Smooth muscle cell (in vitro differentiated cells): ENCODE results near the gene PM20D2. TPM values are rescaled to one million over a fixed set of nuclear protein-coding genes. Genes with fewer than 3 reads are reported as not detected.

Experiments
- DNase-seq: peaks from one replicate; lab custom pipeline; 2025; ENCODE audit not compliant: unreplicated experiment; lab: John Stamatoyannopoulos, UW
- H2AFZ ChIP-seq: fragments of 200-600 bp; sonication (generic); 2 replicates; pipeline ENCODE4 v1.6.0; 2016; ENCODE audit warnings: antibody characterized with exemption, low read depth, mild to moderate bottlenecking
- H3F3A ChIP-seq: fragments of 200-600 bp; sonication (generic); 2 replicates; pipeline ENCODE4 v1.6.0; 2017; ENCODE audit warnings: antibody characterized with exemption, low read depth
- H3K27ac ChIP-seq: fragments of 200-600 bp; sonication (generic); 2 replicates; pipeline ENCODE4 v1.5.1; 2016; ENCODE audit warnings: low read depth, mild to moderate bottlenecking
- H3K27me3 ChIP-seq: fragments of 200-600 bp; sonication (generic); 2 replicates; pipeline ENCODE4 v1.6.1; 2016; ENCODE audit warnings: low read depth, mild to moderate bottlenecking
- H3K36me3 ChIP-seq: fragments of 200-600 bp; sonication (generic); 2 replicates; pipeline ENCODE4 v1.5.1; 2016; ENCODE audit warnings: low read depth
- H3K4me1 ChIP-seq: fragments of 200-600 bp; sonication (generic); 2 replicates; pipeline ENCODE4 v1.5.1; 2016; ENCODE audit warnings: low read depth
- H3K4me2 ChIP-seq: fragments of 200-600 bp; sonication (generic); 2 replicates; pipeline ENCODE4 v1.6.0; 2016; ENCODE audit warnings: mild to moderate bottlenecking
- H3K4me3 ChIP-seq: fragments of 200-600 bp; sonication (generic); 2 replicates; pipeline ENCODE4 v1.5.1; 2016; ENCODE audit warnings: mild to moderate bottlenecking
- H3K79me2 ChIP-seq: fragments of 200-600 bp; sonication (generic); 2 replicates; pipeline ENCODE4 v1.6.0; 2016; ENCODE audit warnings: low read depth, mild to moderate bottlenecking
- H3K9ac ChIP-seq: fragments of 200-600 bp; sonication (generic); 2 replicates; pipeline ENCODE4 v1.6.0; 2016; ENCODE audit warnings: low read depth
- H3K9me3 ChIP-seq: fragments of 200-600 bp; sonication (generic); replicated peaks from 2 replicates; pipeline ENCODE4 v1.5.1; 2016; ENCODE audit warnings: low read depth
- H4K20me1 ChIP-seq: fragments of 200-600 bp; sonication (generic); 2 replicates; pipeline ENCODE4 v1.6.0; 2016; ENCODE audit warnings: low read depth
- CTCF ChIP-seq: fragments of 200-600 bp; sonication (generic); IDR thresholded peaks from 2 replicates; pipeline ENCODE4 v1.5.1; 2017; ENCODE audit warnings: borderline replicate concordance, mild to moderate bottlenecking, antibody characterized with exemption; ENCODE audit not compliant: insufficient read depth, poor library complexity, severe bottlenecking
- WGBS: methylation state at CpG from one replicate; pipeline ENCODE4 v1.1.7; 2016; ENCODE audit warnings: low lambda C conversion rate; 5-methylcytosine and 5-hydroxymethylcytosine counted together
- polyA plus RNA-seq: library from polyadenylated mRNA; unstranded; fragments of >200 nt; fragmentation: Nextera tagmentation; extraction: Ambion mirVana; gene quantifications from 2 replicates; pipeline ENCODE4 v1.2.1, GENCODE V29; 2016
- total RNA-seq: library from RNA; depleted of rRNA; stranded (reverse); fragments of >200 nt; gene quantifications from 2 replicates; pipeline ENCODE4 v1.2.3, GENCODE V29; 2014

The PM20D2 gene
- total and polyA plus RNA-seq, 2 experiments from 2014 or later: 4.8 to 7.8 TPM

- Histone ChIP-seq H3K4me1 (peaks cover 7% of the 10 kb centered on the region), H3K36me3 (no peaks in the 10 kb centered on the region), H3K27ac (no peak overlapping the region), H3K9me3 (no peaks in the 10 kb centered on the region), H3K27me3 (no peaks in the 10 kb centered on the region), H3K9ac (no peak overlapping the region), H3K4me2 (no peak overlapping the region), H4K20me1 (peaks cover 14% of the 10 kb centered on the region), H2AFZ (no peak overlapping the region), H3K79me2 (peaks cover 37% of the 10 kb centered on the region), H3K4me3 (no peak overlapping the region), H3F3A (no peaks in the 10 kb centered on the region)
- 92% methylated on average over 9 of the region's 9 CpGs for WGBS
- no peak for TF ChIP-seq CTCF
- DNase-seq: no peak
These were observed 33.9 kb upstream of the PM20D2 start for GRCh38 chr6:89111933-89112332.

GRCh38 chr6:89116702-89117101, 29.2 kb upstream of the PM20D2 start:
- Histone ChIP-seq H3K79me2 (peaks cover 27% of the 10 kb centered on the region), H3K36me3 (no peaks in the 10 kb centered on the region), H3K4me3 (peak overlapping the region; percentile 86), H3K4me1 (peaks cover 8% of the 10 kb centered on the region), H3K27me3 (no peaks in the 10 kb centered on the region), H2AFZ (peak overlapping the region; percentile 87), H4K20me1 (peaks cover 9% of the 10 kb centered on the region), H3F3A (peaks cover 6% of the 10 kb centered on the region), H3K4me2 (peak overlapping the region; percentile 88), H3K9me3 (no peaks in the 10 kb centered on the region), H3K27ac (no peak overlapping the region), H3K9ac (no peak overlapping the region)
- DNase-seq: no peak
- WGBS: 76% methylated on average over 6 of the region's 6 CpGs
- no peak for TF ChIP-seq CTCF

GRCh38 chr6:89117211-89118108, 28.4 kb upstream of the PM20D2 start, which contains the start of gene SRSF12:
Gene SRSF12, minus strand, starts transcription at chr6:89118071. Its CDS starts 184 bp downstream, at chr6:89117887.
- Histone ChIP-seq H3K27ac (no peak within 1 kb of the TSS), H3K9ac (peak within 1 kb of the TSS; percentile 70), H3K79me2 (peaks cover 23% of the 10 kb centered on the region), H3F3A (peaks cover 6% of the 10 kb centered on the region), H3K36me3 (no peaks in the 10 kb centered on the region), H4K20me1 (peaks cover 9% of the 10 kb centered on the region), H3K4me2 (peak within 1 kb of the TSS; percentile 88), H3K9me3 (no peaks in the 10 kb centered on the region), H3K27me3 (no peaks in the 10 kb centered on the region), H2AFZ (peak within 1 kb of the TSS; percentile 87), H3K4me3 (peak within 1 kb of the TSS; percentile 86), H3K4me1 (peaks cover 8% of the 10 kb centered on the region)
- TF ChIP-seq CTCF: no peak
- WGBS: under 1% methylated on average over 43 of the region's 106 CpGs
- DNase-seq: no peak
